H1 (cell line): ENCODE measurements around the gene TMEM145. TPM values are rescaled to one million over a fixed set of nuclear protein-coding genes. Genes with fewer than 3 reads are reported as not detected.
A peak's percentile ranks its signal among the peaks of the same experiment; 100 is the strongest.

Experiments used
- CTCF ChIA-PET: fragments of 300-600 bp; sonication (Branson Sonifier 250); formaldehyde crosslinking; loops from one replicate; lab custom pipeline; 2021; ENCODE audit not compliant: partially characterized antibody; lab: Charles Lee
- POLR2A ChIA-PET: fragments of 300-600 bp; sonication (Branson Sonifier 250); formaldehyde crosslinking; loops from one replicate; lab custom pipeline; 2021; ENCODE audit warnings: inconsistent platforms; ENCODE audit not compliant: partially characterized antibody; lab: Charles Lee
- DNase-seq, 2 experiments: peaks; one replicate each; pipeline versions ENCODE4 v3.0.0 to v3.0.0-alpha.2; 2010 to 2022; ENCODE audit warnings: low spot score in 2 of 2, low read depth in 1 of 2, mixed read lengths in 1 of 2
- FAIRE-seq: peaks from 2 replicates; lab custom pipeline; 2011; peaks lifted over from hg19 to GRCh38; lab: Jason Lieb, UNC
- H2AFZ ChIP-seq: 2 replicates; pipeline ENCODE4 v1.8.1; 2012; ENCODE audit warnings: low read length, inconsistent platforms
- H2AK5ac ChIP-seq: 2 replicates; pipeline ENCODE4 v1.6.1; 2013; ENCODE audit warnings: low read depth, low read length
- H2BK120ac ChIP-seq: replicated peaks from 2 replicates; pipeline ENCODE3; 2013; ENCODE audit warnings: low read depth, low read length, inconsistent platforms
- H2BK12ac ChIP-seq: 2 replicates; pipeline ENCODE4 v1.6.1; 2013; ENCODE audit warnings: low read depth, low read length
- H2BK15ac ChIP-seq: 2 replicates; pipeline ENCODE4 v1.6.1; 2013; ENCODE audit warnings: low read length
- H2BK20ac ChIP-seq: 2 replicates; pipeline ENCODE4 v1.6.1; 2013; ENCODE audit warnings: low read length
- H2BK5ac ChIP-seq: 2 replicates; pipeline ENCODE4 v1.6.1; 2013; ENCODE audit warnings: low read depth, low read length
- H3K14ac ChIP-seq: 2 replicates; pipeline ENCODE4 v1.6.1; 2013; ENCODE audit warnings: inconsistent platforms; ENCODE audit not compliant: insufficient read length
- H3K18ac ChIP-seq: 2 replicates; pipeline ENCODE4 v1.6.1; 2013; ENCODE audit warnings: low read length; ENCODE audit errors: extremely low read depth
- H3K23ac ChIP-seq: 2 replicates; pipeline ENCODE4 v1.6.1; 2013; ENCODE audit warnings: inconsistent platforms; ENCODE audit not compliant: insufficient read length
- H3K23me2 ChIP-seq: 2 replicates; pipeline ENCODE4 v1.6.1; 2013; ENCODE audit warnings: low read depth, low read length
- H3K27ac ChIP-seq: 2 replicates; pipeline ENCODE4 v1.6.1; 2011; ENCODE audit warnings: low read depth, low read length, inconsistent platforms
- H3K27me3 ChIP-seq, 4 experiments: replicated peaks in 1 of 4; 1 replicate in 1 of 4; 2 replicates in 3 of 4; pipeline versions ENCODE4 v1.6.1 to v1.8.1; 2011 to 2013; ENCODE audit warnings: low read length in 3 of 4, mild to moderate bottlenecking in 3 of 4, inconsistent platforms in 2 of 4, mixed read lengths in 2 of 4, moderate library complexity in 1 of 4; ENCODE audit not compliant: control insufficient read depth in 3 of 4, insufficient read depth in 3 of 4; ENCODE audit errors: extremely low read depth in 1 of 4
- H3K36me3 ChIP-seq, 4 experiments: 2 replicates each; pipeline versions ENCODE4 v1.6.1 to v1.8.1; 2011 to 2013; ENCODE audit warnings: mild to moderate bottlenecking in 4 of 4, low read length in 3 of 4, moderate library complexity in 2 of 4, control low read depth in 1 of 4, inconsistent platforms in 1 of 4; ENCODE audit not compliant: insufficient read depth in 4 of 4, control insufficient read depth in 2 of 4
- H3K4ac ChIP-seq: replicated peaks from 2 replicates; pipeline ENCODE3; 2013; ENCODE audit warnings: low read length, low read depth, mixed read lengths, inconsistent platforms; ENCODE audit not compliant: insufficient read length
- H3K4me1 ChIP-seq, 4 experiments: replicated peaks in 1 of 4; 1 replicate in 1 of 4; 2 replicates in 3 of 4; pipeline versions ENCODE4 v1.6.1 to v1.8.1; 2011 to 2013; ENCODE audit warnings: low read length in 3 of 4, inconsistent platforms in 2 of 4, mixed read lengths in 1 of 4; ENCODE audit not compliant: insufficient read depth in 4 of 4, control insufficient read depth in 3 of 4
- H3K4me2 ChIP-seq, 2 experiments: 2 replicates each; pipeline versions ENCODE4 v1.6.1 to v1.8.1; 2011 to 2013; ENCODE audit warnings: low read depth in 2 of 2, low read length in 2 of 2, control low read depth in 1 of 2, inconsistent platforms in 1 of 2, mild to moderate bottlenecking in 1 of 2; ENCODE audit not compliant: insufficient read depth in 1 of 2
- H3K4me3 ChIP-seq, 4 experiments: fragments of 200-600, 300-600 bp in 1 of 4; sonication (generic), shearing (Covaris generic), sonication (Bioruptor Twin) in 1 of 4; 2 replicates each; pipeline versions ENCODE4 v1.5.1 to v1.8.1; 2011 to 2016; ENCODE audit warnings: low read length in 4 of 4, low read depth in 3 of 4, control low read depth in 2 of 4, inconsistent platforms in 2 of 4, mild to moderate bottlenecking in 2 of 4, mixed read lengths in 1 of 4, moderate library complexity in 1 of 4; ENCODE audit not compliant: insufficient read depth in 2 of 4; ENCODE audit errors: extremely low read depth in 1 of 4
- H3K56ac ChIP-seq: replicated peaks from 2 replicates; pipeline ENCODE3; 2013; ENCODE audit warnings: low read depth, mild to moderate bottlenecking, mixed read lengths, low read length, inconsistent platforms; ENCODE audit not compliant: insufficient read length
- H3K79me1 ChIP-seq: 2 replicates; pipeline ENCODE4 v1.6.1; 2013; ENCODE audit warnings: low read depth, low read length, control low read depth
- H3K79me2 ChIP-seq, 2 experiments: 2 replicates each; pipeline versions ENCODE4 v1.6.1 to v1.8.1; 2012 to 2013; ENCODE audit warnings: low read length in 2 of 2, mild to moderate bottlenecking in 2 of 2, inconsistent platforms in 1 of 2; ENCODE audit not compliant: insufficient read depth in 2 of 2, control insufficient read depth in 1 of 2
- H3K9ac ChIP-seq, 4 experiments: replicated peaks in 1 of 4; 1 replicate in 1 of 4; 2 replicates in 3 of 4; pipeline versions ENCODE4 v1.6.1 to v1.8.1; 2011 to 2013; ENCODE audit warnings: low read depth in 3 of 4, low read length in 3 of 4, control low read depth in 2 of 4, mild to moderate bottlenecking in 2 of 4, moderate library complexity in 2 of 4, inconsistent platforms in 1 of 4; ENCODE audit errors: extremely low read depth in 1 of 4
- H3K9me3 ChIP-seq, 2 experiments: 2 replicates each; pipeline versions ENCODE4 v1.6.1 to v1.8.1; 2012 to 2013; ENCODE audit warnings: mild to moderate bottlenecking in 2 of 2, moderate library complexity in 2 of 2, control low read depth in 1 of 2, inconsistent platforms in 1 of 2, low read depth in 1 of 2, low read length in 1 of 2, mixed read lengths in 1 of 2; ENCODE audit not compliant: insufficient read depth in 2 of 2
- H4K20me1 ChIP-seq, 2 experiments: replicated peaks in 1 of 2; 2 replicates each; pipeline versions ENCODE3 to v1.8.1; 2011 to 2013; ENCODE audit warnings: inconsistent platforms in 2 of 2, low read length in 2 of 2, mild to moderate bottlenecking in 1 of 2; ENCODE audit not compliant: insufficient read depth in 2 of 2, control insufficient read depth in 1 of 2
- H4K5ac ChIP-seq: 2 replicates; pipeline ENCODE4 v1.6.1; 2013; ENCODE audit warnings: low read length, low read depth, mixed read lengths, inconsistent platforms; ENCODE audit not compliant: insufficient read length
- H4K8ac ChIP-seq: 2 replicates; pipeline ENCODE4 v1.8.0; 2013; ENCODE audit warnings: mild to moderate bottlenecking, moderate library complexity, low read length, inconsistent platforms; ENCODE audit not compliant: insufficient read depth; ENCODE audit errors: extremely low read depth
- H4K91ac ChIP-seq: replicated peaks from 2 replicates; pipeline ENCODE3; 2013; ENCODE audit warnings: low read length, mixed read lengths, inconsistent platforms; ENCODE audit not compliant: insufficient read length
- EZH2 ChIP-seq: fragments of 200-600 bp; sonication (generic); IDR thresholded peaks from 2 replicates; pipeline ENCODE4 v1.7.1; 2012; ENCODE audit warnings: low read depth, mild to moderate bottlenecking, moderate library complexity, low read length, inconsistent platforms; ENCODE audit not compliant: severe bottlenecking
- SAP30 ChIP-seq: fragments of 300-600 bp; sonication (generic); IDR thresholded peaks from 2 replicates; pipeline ENCODE4 v1.7.1; 2012; ENCODE audit warnings: low read length, moderate library complexity, mild to moderate bottlenecking, inconsistent platforms; ENCODE audit not compliant: insufficient read depth, insufficient replicate concordance
- WGBS, 2 experiments: shearing (Covaris generic) in 1 of 2; methylation state at CpG; one replicate each; pipeline versions ENCODE4 v1.1.6 to v1.1.7; 2013 to 2015; ENCODE audit warnings: low lambda C conversion rate in 2 of 2, mixed read lengths in 2 of 2, inconsistent platforms in 1 of 2, low coverage in 1 of 2, missing lambda C conversion rate in 1 of 2; ENCODE audit not compliant: insufficient replicate concordance in 2 of 2, insufficient coverage in 1 of 2, insufficient read length in 1 of 2; ENCODE audit errors: extremely low coverage in 1 of 2, missing lambda C conversion rate in 1 of 2; 5-methylcytosine and 5-hydroxymethylcytosine counted together
- polyA plus RNA-seq, 7 experiments: library from polyadenylated mRNA; depleted of rRNA in 3 of 7; stranded (reverse) in 5 of 7; unstranded in 2 of 7; fragments of >200 nt in 5 of 7; fragments of 200-250 nt in 2 of 7; gene quantifications; 1 replicate in 5 of 7; 2 replicates in 1 of 7; 4 replicates in 1 of 7; pipeline versions ENCODE4 v1.2.1 to v1.2.3, GENCODE V29; 2011 to 2013; ENCODE audit warnings: missing spikeins in 2 of 7, mixed read lengths in 2 of 7
- total RNA-seq: library from RNA; stranded (reverse); fragmentation: NEBNext Ultra II Directional; extraction: Animal tissue kit (Norgen Biotek cat#: 25700); gene quantifications from 2 replicates; pipeline ENCODE4 v1.2.1, GENCODE V29; 2021

TMEM145 gene
- total and polyA plus RNA-seq, 2 of the 8 experiments (the other 6 are each of a cell fraction or from before 2014, with no cell fraction given), result 2.3 to 4.7 TPM

GRCh38 chr19:42303101-42303464, 10.0 kb upstream of the TMEM145 start:
- TF ChIP-seq EZH2 (peak; percentile 12), SAP30 (no peak)
- H2AFZ ChIP-seq, result no peak overlapping the region
- DNase-seq, result peak in 1 of 2 experiments; percentile 50
- 0 out of 2 replicates have a peak overlapping the region, but pooled peaks have one; percentile 18 for H2BK15ac ChIP-seq
- H4K5ac ChIP-seq, result peak overlapping the region; percentile 64
- no peaks in the 10 kb centered on the region for H3K9me3 ChIP-seq
- no peak for FAIRE-seq
- no peaks in the 10 kb centered on the region for H4K20me1 ChIP-seq
- WGBS, 2 experiments, result 84% methylated on average over 11 of the region's 11 CpGs; no CpG with 5 or more reads in 1 of the 2 experiments
- peak overlapping the region; percentile 53 for H2BK12ac ChIP-seq
- H3K4ac ChIP-seq, result peak overlapping the region; percentile 1
- H2BK120ac ChIP-seq, result no peak overlapping the region
- peak overlapping the region; percentile 82; the same call in 1 of the 2 replicates for H2BK20ac ChIP-seq
- ChIA-PET CTCF (interaction anchor here (0.7 to 1.3 kb wide), 4 partner anchors 10 to 170 kb away, joined by 3 read pairs; partner anchors contain the start of genes GSK3A and POU2F2), POLR2A (interaction anchor here (1.0 to 2.0 kb wide), 4 partner anchors 14 to 58 kb away, joined by 4 to 8 read pairs (median 8); no protein-coding TSS in a partner anchor)
- peak overlapping the region; percentile 81 for H4K91ac ChIP-seq
- no peak overlapping the region for H3K56ac ChIP-seq
- H3K23me2 ChIP-seq, result peaks cover 4% of the 10 kb centered on the region; the same call in 1 of the 2 replicates
- peaks cover 0 to 16% (median 10%) of the 10 kb centered on the region in 4 experiments; a peak in 4 of 7 replicates for H3K4me1 ChIP-seq
- peaks cover 0 to 10% of the 10 kb centered on the region in 2 experiments; a peak in 2 of 4 replicates for H3K79me2 ChIP-seq
- peak overlapping the region; percentile 89 for H4K8ac ChIP-seq
- no peaks in the 10 kb centered on the region for H3K79me1 ChIP-seq
- H3K23ac ChIP-seq, result no peak overlapping the region
- peak overlapping the region; percentile 61 to 92 for H3K4me2 ChIP-seq
- H3K14ac ChIP-seq, result no peak overlapping the region
- no peaks in the 10 kb centered on the region for H3K27me3 ChIP-seq
- peak overlapping the region; percentile 83; the same call in 1 of the 2 replicates for H3K18ac ChIP-seq
- 0 out of 2 replicates have a peak overlapping the region, but pooled peaks have one; percentile 11 for H2AK5ac ChIP-seq
- peak overlapping the region; percentile 15; the same call in 1 of the 2 replicates for H2BK5ac ChIP-seq
- peak overlapping the region; percentile 27 to 84 (median 52); a peak in 5 of 8 replicates for H3K4me3 ChIP-seq
- peak overlapping the region in 1 of 4 experiments; percentile 23; a peak in 1 of 7 replicates for H3K9ac ChIP-seq
- no peak overlapping the region for H3K27ac ChIP-seq
- peaks cover 0 to 5% (median 0%) of the 10 kb centered on the region in 4 experiments; a peak in 2 of 8 replicates for H3K36me3 ChIP-seq
